Activated T-cell treated with anti-CD3 and anti-CD28 coated beads for 4 hours (primary cell): ENCODE results near the gene INPP4B.
"Not testable (repeated sequence)": the region's sequence is repeated elsewhere in the genome, so short reads cannot be mapped to it uniquely, and the experiment has no call there.

ENCODE experiments used
- DNase-seq: peaks from one replicate; pipeline ENCODE4 v3.0.0-alpha.2; 2020

The INPP4B gene

GRCh38 chr4:142112451-142112850, 733.6 kb downstream of the INPP4B start:
- DNase-seq = no peak

DNA sequence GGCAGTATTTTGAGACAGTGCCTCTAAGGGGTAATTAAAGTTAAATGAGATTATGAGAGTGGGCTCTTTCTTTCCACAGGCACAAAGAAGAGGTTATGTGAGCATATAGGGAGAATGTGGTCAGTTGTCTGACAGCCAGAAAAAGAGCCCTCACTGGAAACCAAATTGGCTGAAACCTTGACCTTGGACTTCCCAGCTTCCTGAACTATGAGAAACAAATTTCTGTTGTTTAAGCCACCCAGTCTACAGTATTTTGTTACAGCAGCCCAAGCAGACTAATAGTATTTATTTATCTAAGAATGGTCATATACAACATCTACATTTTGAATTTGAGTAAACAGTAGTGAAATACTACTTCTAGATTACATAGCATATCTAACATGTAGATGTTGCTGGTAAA, 736.0 kb downstream of the INPP4B start:
- no peak for DNase-seq

- DNase-seq = no peak
Observed at GRCh38 chr4:142104041-142104440, 742.1 kb downstream of the INPP4B start.

GRCh38 chr4:142101401-142101800, 744.7 kb downstream of the INPP4B start:
- DNase-seq = no peak

- DNase-seq = no peak
Observed at GRCh38 chr4:142100941-142101340, 745.2 kb downstream of the INPP4B start.

GRCh38 chr4:142098900-142099545, 747.1 kb downstream of the INPP4B start:
- DNase-seq = no peak

DNA sequence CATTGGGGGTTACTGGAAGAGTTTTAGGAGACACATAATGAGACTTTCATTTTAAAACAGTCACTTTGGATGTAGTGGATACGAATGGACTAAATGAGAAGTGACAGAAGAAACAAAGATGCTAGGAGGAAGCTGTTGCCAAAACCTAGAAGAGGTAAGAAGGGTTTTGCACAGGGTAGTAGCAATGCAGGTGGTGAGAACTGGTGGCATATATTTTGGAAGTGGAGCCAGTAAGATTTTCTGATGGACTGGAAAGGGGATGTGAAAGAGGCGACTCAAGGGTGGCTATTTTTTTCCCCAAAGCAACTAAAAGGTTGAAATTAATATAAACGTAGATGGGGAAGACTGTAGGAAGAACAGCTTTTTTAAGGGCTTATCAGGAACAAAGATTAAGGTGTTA, 747.7 kb downstream of the INPP4B start:
- no peak for DNase-seq

DNA sequence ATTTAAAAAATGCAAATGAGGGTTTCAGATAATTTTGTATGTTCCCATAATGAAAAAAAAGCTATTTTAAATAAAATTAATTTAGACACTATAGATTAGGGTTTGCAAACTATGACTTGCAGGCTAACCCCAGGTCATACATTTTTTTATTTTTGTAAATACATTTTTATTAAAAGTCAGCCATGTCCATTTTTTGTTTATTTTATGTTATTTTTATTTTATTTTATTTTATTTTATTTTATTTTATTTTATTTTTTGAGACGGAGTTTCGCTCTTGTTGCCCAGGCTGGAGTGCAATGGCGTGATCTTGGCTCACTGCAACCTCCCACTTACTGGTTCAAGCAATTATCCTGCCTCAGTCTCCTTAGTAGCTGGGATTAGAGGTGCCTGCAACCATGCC, 749.1 kb downstream of the INPP4B start:
- no peak for DNase-seq

- no peak for DNase-seq
Observed at GRCh38 chr4:142095886-142096605, 750.1 kb downstream of the INPP4B start.

DNA sequence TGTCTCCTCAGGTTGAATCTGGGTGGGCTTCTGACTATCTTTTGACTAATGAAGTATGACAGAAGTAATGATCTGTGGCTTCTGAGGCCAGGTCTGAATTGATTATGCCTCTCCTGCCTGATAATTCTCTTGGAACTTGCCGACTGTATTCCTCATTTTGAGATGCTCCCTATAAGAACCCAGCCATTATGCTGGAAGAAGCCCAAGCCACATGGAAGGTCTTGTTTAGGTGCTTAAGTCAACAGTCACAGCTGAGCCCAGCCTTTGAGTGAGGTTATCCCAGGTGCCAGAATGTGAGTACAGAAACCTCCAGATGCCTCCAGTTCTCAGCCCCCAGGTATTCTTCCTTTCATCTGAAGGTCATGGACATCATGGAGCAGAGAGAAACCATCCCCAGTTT, 753.2 kb downstream of the INPP4B start:
- DNase-seq = no peak

DNA sequence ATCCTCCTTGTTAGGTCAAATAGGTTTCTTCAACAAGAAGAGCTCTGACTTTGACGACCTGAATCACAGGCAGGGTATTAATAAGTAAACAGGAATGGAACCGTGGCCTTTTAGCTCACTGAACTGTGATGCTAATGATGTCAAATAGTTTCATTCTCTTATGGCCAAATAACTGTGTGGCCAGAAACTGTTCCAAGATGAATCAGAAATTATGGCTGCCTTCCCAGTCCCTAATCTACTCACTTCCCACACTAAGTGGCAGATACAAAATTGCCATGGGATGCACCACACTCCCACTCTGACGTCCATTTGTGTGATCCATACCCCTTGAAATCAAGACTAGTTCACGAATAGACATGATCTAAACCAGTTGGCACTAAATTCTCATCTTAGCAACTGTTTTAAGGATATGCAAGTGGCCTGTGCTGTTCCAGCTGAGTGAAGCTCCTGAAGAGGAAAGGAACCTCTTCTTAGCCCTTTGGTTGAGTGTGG, 754.4 kb downstream of the INPP4B start:
- DNase-seq = no peak

GRCh38 chr4:142091085-142091513, 755.0 kb downstream of the INPP4B start:
- DNase-seq = no peak

DNA sequence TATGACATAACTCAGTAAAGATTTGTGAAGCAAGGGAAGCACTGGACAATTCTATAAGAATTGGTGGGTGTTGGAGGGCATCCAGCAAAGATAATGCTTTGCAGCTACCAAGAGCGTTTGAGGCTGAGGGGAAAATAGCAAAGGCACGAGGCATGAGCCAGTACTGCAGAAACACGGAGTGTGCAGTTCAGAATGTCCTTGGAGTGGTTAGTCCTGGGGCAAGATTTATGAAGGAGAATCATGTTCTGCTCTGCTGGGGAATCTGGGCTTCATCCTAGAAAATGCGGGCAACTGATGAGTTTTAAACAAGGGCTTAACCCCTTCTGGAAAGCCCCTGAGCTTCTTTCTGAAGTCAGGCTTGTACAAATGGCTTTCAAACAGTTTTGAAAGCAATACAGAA, 757.2 kb downstream of the INPP4B start:
- no peak for DNase-seq

DNA sequence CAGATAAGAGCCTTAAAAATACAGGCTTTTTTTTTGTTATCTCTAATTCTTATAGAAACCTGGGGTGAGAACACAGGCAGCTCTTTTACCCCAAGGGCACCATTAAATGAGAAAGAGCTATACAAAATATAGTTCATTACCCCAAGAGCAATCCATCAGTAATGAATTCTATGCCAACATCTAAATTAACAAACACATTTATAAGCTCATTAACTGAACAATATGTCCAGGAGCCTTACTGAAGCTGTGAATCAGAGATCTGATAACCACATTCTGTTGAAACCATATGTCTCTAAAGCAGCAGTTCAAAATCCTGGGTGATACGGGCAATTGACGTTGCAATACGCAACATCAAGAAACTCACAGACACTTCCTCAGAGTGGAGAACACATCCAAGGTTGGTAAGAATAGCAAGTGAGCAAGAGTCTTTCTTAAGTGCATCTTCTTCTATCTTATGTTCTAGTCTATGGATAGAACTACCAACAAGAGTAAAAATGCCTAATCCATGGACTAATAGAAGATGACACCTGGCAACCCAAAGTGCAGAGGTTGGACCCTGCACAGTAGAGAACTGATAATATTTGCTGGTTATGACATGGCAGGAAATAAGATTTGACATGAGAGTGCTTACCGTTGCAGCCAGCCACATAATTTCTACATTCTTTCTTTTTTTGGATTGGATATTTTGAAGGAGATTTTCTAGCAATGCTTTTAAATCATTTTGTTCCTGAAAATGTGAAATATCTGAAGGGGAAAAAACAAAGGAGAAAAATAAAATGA, 760.4 kb downstream of the INPP4B start:
- DNase-seq = no peak

GRCh38 chr4:142083264-142083663, 762.8 kb downstream of the INPP4B start:
- no peak for DNase-seq

DNA sequence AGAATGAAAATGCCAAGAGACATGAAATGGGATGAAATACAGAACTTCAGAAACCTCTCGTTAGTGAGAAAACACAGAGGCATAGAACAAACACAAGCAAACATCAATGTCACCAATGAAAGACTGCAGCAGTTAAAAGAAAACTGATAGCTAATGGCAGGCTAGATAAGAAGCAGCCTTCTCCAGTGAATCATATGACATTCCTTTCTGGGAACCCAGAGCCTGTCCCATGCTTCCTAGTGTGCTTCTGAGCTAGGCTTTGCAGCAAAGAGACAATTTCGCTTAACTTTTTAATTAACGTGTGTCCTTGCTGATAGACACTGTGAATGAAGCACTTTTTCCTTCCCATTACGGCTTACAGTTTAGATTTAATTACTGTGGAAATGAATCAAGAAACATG, 765.1 kb downstream of the INPP4B start:
- DNase-seq = no peak

DNA sequence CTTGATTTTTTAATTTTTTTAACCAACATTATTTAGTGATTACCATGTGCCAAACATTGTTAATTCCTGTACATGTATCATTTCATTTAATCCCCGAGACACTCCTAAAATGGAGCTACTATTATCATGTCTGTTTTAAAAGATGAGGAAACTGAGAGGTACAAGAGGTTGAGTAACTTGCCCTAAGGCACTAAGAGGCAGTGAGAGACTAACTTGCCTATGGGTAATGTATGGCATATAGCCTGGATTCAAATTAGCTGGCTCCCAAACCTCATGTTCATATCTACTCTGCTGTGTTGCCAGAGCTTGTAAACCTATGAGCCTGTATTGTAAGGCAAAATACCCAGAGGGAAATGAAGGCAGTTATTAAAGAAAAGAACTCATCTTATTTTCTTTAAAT, 766.1 kb downstream of the INPP4B start:
- DNase-seq = no peak

DNA sequence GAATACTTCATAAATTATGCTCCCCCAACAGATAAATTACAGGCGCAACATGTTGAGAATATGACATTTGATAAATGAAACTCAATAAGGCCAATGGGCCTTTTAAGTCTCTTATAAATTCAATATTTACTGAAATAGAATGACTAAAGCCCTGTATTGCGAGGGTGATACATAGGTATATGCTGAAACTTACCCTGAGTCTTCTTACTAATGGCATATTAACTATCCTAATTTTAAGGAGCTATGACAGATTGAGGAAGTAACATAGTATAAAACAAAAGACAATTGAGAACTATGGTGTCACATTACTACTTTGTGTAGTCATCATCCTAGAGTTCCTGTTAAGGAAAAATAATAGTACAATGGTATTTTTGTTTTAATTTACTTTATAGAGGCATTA, 769.1 kb downstream of the INPP4B start:
- DNase-seq = no peak

- not testable (repeated sequence) for DNase-seq
Observed at GRCh38 chr4:142068304-142068703, 777.8 kb downstream of the INPP4B start.

DNA sequence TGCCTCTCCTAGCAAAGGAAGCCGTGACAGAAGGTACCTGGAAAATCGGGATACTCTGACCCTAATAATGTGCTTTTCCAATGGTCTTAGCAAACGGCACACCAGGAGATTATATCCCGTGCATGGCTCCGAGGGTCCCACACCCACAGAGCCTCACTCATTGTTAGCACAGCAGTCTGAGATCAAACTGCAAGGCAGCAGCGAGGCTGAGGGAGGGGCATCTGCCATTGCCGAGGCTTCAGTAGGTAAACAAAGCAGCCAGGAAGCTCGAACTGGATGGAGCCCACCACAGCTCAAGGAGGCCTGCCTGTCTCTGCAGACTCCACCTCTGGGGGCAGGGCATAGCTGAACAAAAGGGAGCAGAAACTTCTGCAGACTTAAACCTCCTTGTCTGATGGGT, 779.5 kb downstream of the INPP4B start:
- DNase-seq = not testable (repeated sequence)

GRCh38 chr4:142065086-142065647, 780.9 kb downstream of the INPP4B start:
- DNase-seq = no peak

GRCh38 chr4:142064181-142064580, 781.9 kb downstream of the INPP4B start:
- no peak for DNase-seq

DNA sequence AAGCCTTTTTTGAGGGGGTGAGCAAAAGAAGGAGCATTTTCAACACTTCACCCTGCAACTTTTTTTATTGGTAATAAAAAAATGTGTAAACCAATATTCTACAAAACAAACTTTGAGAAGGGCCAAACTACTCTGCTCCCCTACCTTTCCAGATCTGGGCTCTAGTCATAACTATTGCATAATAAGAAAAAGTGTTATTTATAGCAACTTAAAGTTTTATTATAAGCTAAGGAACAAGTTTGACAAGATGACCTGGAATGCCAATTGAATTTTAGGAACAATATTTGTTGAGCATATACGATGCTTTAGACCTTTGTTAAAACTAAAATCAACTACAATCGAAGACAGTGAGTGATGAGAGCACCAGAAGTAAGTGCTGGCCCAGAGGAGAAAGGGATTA, 800.1 kb downstream of the INPP4B start:
- no peak for DNase-seq
